ENCODE measurements around the gene ZNF565. TPM values are rescaled to one million over a fixed set of nuclear protein-coding genes. Genes with fewer than 3 reads are reported as not detected.

Gene ZNF565
- total RNA-seq, 1 donor from 2014 or later = 2.4 TPM

GRCh38 chr19:36152352-36153091 lies 61.9 kb downstream of the ZNF565 start, which contains the start of gene COX7A1:
TSS of gene COX7A1 (minus strand) at chr19:36152447. CDS start at chr19:36152407, 40 bp downstream.
- peaks cover 33% of the 10 kb centered on the region for H3K36me3 Mint-ChIP-seq (ENCODE audit: low read depth)
- no peak within 1 kb of the TSS for H3K4me3 Mint-ChIP-seq (ENCODE audit: low read depth)
- intact Hi-C loops (cut with micrococcal nuclease) = no loop called here
- no peaks in the 10 kb centered on the region for H3K27me3 Mint-ChIP-seq (ENCODE audit: low read depth)
- no peak for DNase-seq (ENCODE audit: low spot score)
- peaks cover 3% of the 10 kb centered on the region for H3K4me1 Mint-ChIP-seq (ENCODE audit: low read depth)
- no peak within 1 kb of the TSS for H3K27ac Mint-ChIP-seq
- H3K9me3 Mint-ChIP-seq = no peaks in the 10 kb centered on the region

- intact Hi-C loops (cut with micrococcal nuclease) = no loop called here
- Mint-ChIP-seq H3K27ac (no peak overlapping the region), H3K4me3 (ENCODE audit: low read depth) (no peak overlapping the region), H3K9me3 (no peaks in the 10 kb centered on the region), H3K4me1 (ENCODE audit: low read depth) (peaks cover 3% of the 10 kb centered on the region), H3K27me3 (ENCODE audit: low read depth) (no peaks in the 10 kb centered on the region), H3K36me3 (ENCODE audit: low read depth) (peaks cover 37% of the 10 kb centered on the region)
- DNase-seq (ENCODE audit: low spot score) = no peak
These were observed 62.5 kb downstream of the ZNF565 start for GRCh38 chr19:36152019-36152351.

GRCh38 chr19:36151144-36152018 lies 63.1 kb downstream of the ZNF565 start:
- H3K9me3 Mint-ChIP-seq = no peaks in the 10 kb centered on the region
- H3K4me1 Mint-ChIP-seq (ENCODE audit: low read depth) = peaks cover 3% of the 10 kb centered on the region
- no peak overlapping the region for H3K4me3 Mint-ChIP-seq (ENCODE audit: low read depth)
- DNase-seq (ENCODE audit: low spot score) = no peak
- intact Hi-C loops (cut with micrococcal nuclease) = no loop called here
- no peaks in the 10 kb centered on the region for H3K27me3 Mint-ChIP-seq (ENCODE audit: low read depth)
- peaks cover 43% of the 10 kb centered on the region for H3K36me3 Mint-ChIP-seq (ENCODE audit: low read depth)
- no peak overlapping the region for H3K27ac Mint-ChIP-seq

GRCh38 chr19:36150586-36150985 lies 63.9 kb downstream of the ZNF565 start:
- Mint-ChIP-seq H3K4me3 (ENCODE audit: low read depth) (no peak overlapping the region), H3K36me3 (ENCODE audit: low read depth) (peaks cover 51% of the 10 kb centered on the region), H3K27ac (no peak overlapping the region), H3K27me3 (ENCODE audit: low read depth) (no peaks in the 10 kb centered on the region), H3K4me1 (ENCODE audit: low read depth) (peaks cover 3% of the 10 kb centered on the region), H3K9me3 (no peaks in the 10 kb centered on the region)
- no peak for DNase-seq (ENCODE audit: low spot score)
- intact Hi-C loops (cut with micrococcal nuclease) = no loop called here

- H3K4me1 Mint-ChIP-seq (ENCODE audit: low read depth) = peaks cover 3% of the 10 kb centered on the region
- intact Hi-C loops (cut with micrococcal nuclease) = no loop called here
- H3K27ac Mint-ChIP-seq = no peak overlapping the region
- no peak for DNase-seq (ENCODE audit: low spot score)
- peaks cover 57% of the 10 kb centered on the region for H3K36me3 Mint-ChIP-seq (ENCODE audit: low read depth)
- H3K9me3 Mint-ChIP-seq = no peaks in the 10 kb centered on the region
- H3K4me3 Mint-ChIP-seq (ENCODE audit: low read depth) = no peak overlapping the region
- H3K27me3 Mint-ChIP-seq (ENCODE audit: low read depth) = no peaks in the 10 kb centered on the region
These were observed 64.6 kb downstream of the ZNF565 start for GRCh38 chr19:36149673-36150406.

- peaks cover 16% of the 10 kb centered on the region for H3K4me1 Mint-ChIP-seq (ENCODE audit: low read depth)
- H3K27me3 Mint-ChIP-seq (ENCODE audit: low read depth) = no peaks in the 10 kb centered on the region
- intact Hi-C loops (cut with micrococcal nuclease) = no loop called here
- no peaks in the 10 kb centered on the region for H3K9me3 Mint-ChIP-seq
- no peak overlapping the region for H3K4me3 Mint-ChIP-seq (ENCODE audit: low read depth)
- no peak overlapping the region for H3K27ac Mint-ChIP-seq
- H3K36me3 Mint-ChIP-seq (ENCODE audit: low read depth) = peaks cover 75% of the 10 kb centered on the region
- DNase-seq (ENCODE audit: low spot score) = no peak
These were observed 69.8 kb downstream of the ZNF565 start for GRCh38 chr19:36144624-36145023.

GRCh38 chr19:36142496-36142895 lies 72.0 kb downstream of the ZNF565 start:
- no peaks in the 10 kb centered on the region for H3K27me3 Mint-ChIP-seq (ENCODE audit: low read depth)
- intact Hi-C loops (cut with micrococcal nuclease) = no loop called here
- peak overlapping the region; percentile 48 for H3K4me3 Mint-ChIP-seq (ENCODE audit: low read depth)
- H3K4me1 Mint-ChIP-seq (ENCODE audit: low read depth) = peaks cover 15% of the 10 kb centered on the region
- H3K27ac Mint-ChIP-seq = no peak overlapping the region
- H3K9me3 Mint-ChIP-seq = no peaks in the 10 kb centered on the region
- no peak for DNase-seq (ENCODE audit: low spot score)
- H3K36me3 Mint-ChIP-seq (ENCODE audit: low read depth) = peaks cover 57% of the 10 kb centered on the region

GRCh38 chr19:36142046-36142445 lies 72.4 kb downstream of the ZNF565 start:
- Mint-ChIP-seq H3K4me1 (ENCODE audit: low read depth) (peaks cover 15% of the 10 kb centered on the region), H3K9me3 (no peaks in the 10 kb centered on the region), H3K27me3 (ENCODE audit: low read depth) (no peaks in the 10 kb centered on the region), H3K4me3 (ENCODE audit: low read depth) (no peak overlapping the region), H3K36me3 (ENCODE audit: low read depth) (peaks cover 54% of the 10 kb centered on the region), H3K27ac (no peak overlapping the region)
- intact Hi-C loops (cut with micrococcal nuclease) = no loop called here
- no peak for DNase-seq (ENCODE audit: low spot score)

- intact Hi-C loops (cut with micrococcal nuclease) = loop anchor here (1.0 kb wide), 2 partner anchors 26 to 73 kb away; partner anchors contain the start of genes TBCB and ZNF565
- Mint-ChIP-seq H3K9me3 (no peaks in the 10 kb centered on the region), H3K4me1 (ENCODE audit: low read depth) (peaks cover 16% of the 10 kb centered on the region), H3K36me3 (ENCODE audit: low read depth) (peaks cover 46% of the 10 kb centered on the region), H3K27me3 (ENCODE audit: low read depth) (no peaks in the 10 kb centered on the region), H3K27ac (peak overlapping the region; percentile 74), H3K4me3 (ENCODE audit: low read depth) (peak overlapping the region; percentile 94)
- peak; percentile 88 for DNase-seq (ENCODE audit: low spot score)
These were observed 73.2 kb downstream of the ZNF565 start for GRCh38 chr19:36141039-36141927.

- Mint-ChIP-seq H3K27ac (peak overlapping the region; percentile 95), H3K4me3 (ENCODE audit: low read depth) (peak overlapping the region; percentile 94), H3K36me3 (ENCODE audit: low read depth) (peaks cover 38% of the 10 kb centered on the region), H3K27me3 (ENCODE audit: low read depth) (no peaks in the 10 kb centered on the region), H3K4me1 (ENCODE audit: low read depth) (peaks cover 16% of the 10 kb centered on the region), H3K9me3 (no peaks in the 10 kb centered on the region)
- intact Hi-C loops (cut with micrococcal nuclease) = loop anchor here (1.0 kb wide), 4 partner anchors 13 to 74 kb away; partner anchors contain the start of genes TBCB and ZNF565
- peak; percentile 37 for DNase-seq (ENCODE audit: low spot score)
These were observed 74.0 kb downstream of the ZNF565 start for GRCh38 chr19:36140304-36141038.

GRCh38 chr19:36139473-36140303 lies 74.8 kb downstream of the ZNF565 start, which contains the start of gene CAPNS1:
TSS of gene CAPNS1 (plus strand) at chr19:36140066. CDS start at chr19:36141012, 946 bp downstream.
- peaks cover 16% of the 10 kb centered on the region for H3K4me1 Mint-ChIP-seq (ENCODE audit: low read depth)
- peak; percentile 91 for DNase-seq (ENCODE audit: low spot score)
- peak within 1 kb of the TSS; percentile 94 for H3K4me3 Mint-ChIP-seq (ENCODE audit: low read depth)
- H3K27ac Mint-ChIP-seq = peak within 1 kb of the TSS; percentile 95
- peaks cover 31% of the 10 kb centered on the region for H3K36me3 Mint-ChIP-seq (ENCODE audit: low read depth)
- no peaks in the 10 kb centered on the region for H3K9me3 Mint-ChIP-seq
- intact Hi-C loops (cut with micrococcal nuclease) = loop anchor here (1.0 to 10.0 kb wide), 3 partner anchors 12 to 345 kb away; partner anchors contain the start of gene ZNF566
- H3K27me3 Mint-ChIP-seq (ENCODE audit: low read depth) = no peaks in the 10 kb centered on the region

All from activated T-helper 2 cell treated with anti-CD3 and anti-CD28 coated beads, Interferon-gamma antibody, Interleukin-2, Interleukin-4, amounts not matched to agents 10 μg/mL and 5 μg/mL and 100 μg/mL, durations not matched to agents 14 hours and 24 hours and 36 hours (primary cell).